ENCODE data around the gene SDK1.

SDK1 gene

GRCh38 chr7:4168541-4168940 lies 867.5 kb downstream of the SDK1 start:
- no peak for DNase-seq (ENCODE audit: low read depth)

GRCh38 chr7:4169455-4169854 lies 868.4 kb downstream of the SDK1 start:
- DNase-seq (ENCODE audit: low read depth), result no peak
- TF ChIP-seq, protein P1, sequence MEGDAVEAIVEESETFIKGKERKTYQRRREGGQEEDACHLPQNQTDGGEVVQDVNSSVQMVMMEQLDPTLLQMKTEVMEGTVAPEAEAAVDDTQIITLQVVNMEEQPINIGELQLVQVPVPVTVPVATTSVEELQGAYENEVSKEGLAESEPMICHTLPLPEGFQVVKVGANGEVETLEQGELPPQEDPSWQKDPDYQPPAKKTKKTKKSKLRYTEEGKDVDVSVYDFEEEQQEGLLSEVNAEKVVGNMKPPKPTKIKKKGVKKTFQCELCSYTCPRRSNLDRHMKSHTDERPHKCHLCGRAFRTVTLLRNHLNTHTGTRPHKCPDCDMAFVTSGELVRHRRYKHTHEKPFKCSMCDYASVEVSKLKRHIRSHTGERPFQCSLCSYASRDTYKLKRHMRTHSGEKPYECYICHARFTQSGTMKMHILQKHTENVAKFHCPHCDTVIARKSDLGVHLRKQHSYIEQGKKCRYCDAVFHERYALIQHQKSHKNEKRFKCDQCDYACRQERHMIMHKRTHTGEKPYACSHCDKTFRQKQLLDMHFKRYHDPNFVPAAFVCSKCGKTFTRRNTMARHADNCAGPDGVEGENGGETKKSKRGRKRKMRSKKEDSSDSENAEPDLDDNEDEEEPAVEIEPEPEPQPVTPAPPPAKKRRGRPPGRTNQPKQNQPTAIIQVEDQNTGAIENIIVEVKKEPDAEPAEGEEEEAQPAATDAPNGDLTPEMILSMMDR (conservative IDR thresholded peaks at IDR 0.05; ENCODE audit: low read length), result no peak
- H3K4me3 ChIP-seq (ENCODE audit: low read length), result no peak overlapping the region

More at GRCh38 chr7:4168541-4168940, 867.5 kb downstream of the SDK1 start:
- TF ChIP-seq, protein P1 (conservative IDR thresholded peaks at IDR 0.05; ENCODE audit: low read length), result no peak
- H3K4me3 ChIP-seq (ENCODE audit: low read length), result no peak overlapping the region

- no peak overlapping the region for H3K4me3 ChIP-seq (ENCODE audit: low read length)
- no peak for DNase-seq (ENCODE audit: low read depth)
- TF ChIP-seq, protein P1 (conservative IDR thresholded peaks at IDR 0.05; ENCODE audit: low read length), result no peak
These were observed 870.1 kb downstream of the SDK1 start for GRCh38 chr7:4170997-4171786.

DNA sequence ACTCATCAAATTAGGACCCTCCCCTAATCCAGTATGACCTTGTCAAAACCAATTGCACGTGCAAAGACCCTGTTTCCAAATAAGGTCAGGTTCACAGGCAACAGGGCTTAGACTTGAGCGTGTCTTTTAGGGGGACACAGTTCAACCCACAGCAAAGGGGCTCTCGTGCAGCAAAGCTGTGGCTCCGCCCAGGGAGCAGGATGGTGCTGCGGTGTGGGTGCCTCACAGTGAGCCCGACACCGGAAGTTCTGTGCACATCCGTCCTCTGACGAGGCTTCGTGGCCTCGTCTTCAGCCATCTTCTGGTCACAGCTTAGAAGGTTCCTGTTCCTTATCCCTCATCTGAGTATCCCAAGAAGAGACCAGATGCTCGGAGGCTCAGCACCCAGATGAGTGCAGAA lies 871.8 kb downstream of the SDK1 start:
- no peak for DNase-seq (ENCODE audit: low read depth)
- no peak overlapping the region for H3K4me3 ChIP-seq (ENCODE audit: low read length)
- TF ChIP-seq, protein P1 (conservative IDR thresholded peaks at IDR 0.05; ENCODE audit: low read length), result no peak

- DNase-seq (ENCODE audit: low read depth), result no peak
- TF ChIP-seq, protein P1 (conservative IDR thresholded peaks at IDR 0.05; ENCODE audit: low read length), result no peak
- no peak overlapping the region for H3K4me3 ChIP-seq (ENCODE audit: low read length)
These were observed 872.6 kb downstream of the SDK1 start for GRCh38 chr7:4173615-4174014.

GRCh38 chr7:4174016-4174415 lies 873.0 kb downstream of the SDK1 start:
- TF ChIP-seq, protein P1 (conservative IDR thresholded peaks at IDR 0.05; ENCODE audit: low read length), result no peak
- H3K4me3 ChIP-seq (ENCODE audit: low read length), result no peak overlapping the region
- DNase-seq (ENCODE audit: low read depth), result no peak

DNA sequence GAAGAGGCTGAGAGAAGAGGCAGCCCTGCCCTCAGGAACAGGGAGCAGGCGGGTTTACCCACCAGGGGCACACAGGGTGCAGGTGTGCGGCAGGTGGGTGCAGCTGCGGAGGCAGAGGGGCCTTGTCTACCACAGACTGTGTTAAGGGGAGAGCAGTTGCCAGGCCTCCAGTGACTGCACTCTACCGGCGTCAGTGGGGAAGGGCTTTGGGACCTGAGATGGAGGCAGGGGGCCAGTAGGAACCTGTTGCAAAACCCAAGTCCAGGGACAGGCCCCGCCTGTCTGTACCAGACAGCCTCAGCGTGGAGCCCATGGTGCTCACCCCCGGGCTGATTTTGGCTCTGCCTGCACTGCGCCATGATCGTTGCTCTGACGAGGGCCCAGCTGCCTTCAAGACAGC lies 873.4 kb downstream of the SDK1 start:
- DNase-seq (ENCODE audit: low read depth), result no peak
- TF ChIP-seq, protein P1 (conservative IDR thresholded peaks at IDR 0.05; ENCODE audit: low read length), result no peak
- no peak overlapping the region for H3K4me3 ChIP-seq (ENCODE audit: low read length)

Measured in AG10803 (cell line).